GM12878 (cell line): Measurements from ENCODE around the gene EEF2. TPM values are rescaled to one million over a fixed set of nuclear protein-coding genes. Genes with fewer than 3 reads are reported as not detected.

Experiments
- ATAC-seq: fragments of 200-7000 bp; cut with Tn5 transposase; 3 replicates; pipeline ENCODE4 v1.9.1; 2020; ENCODE audit warnings: mild to moderate bottlenecking, moderate library complexity
- Bru-seq: library from RNA; stranded (reverse); fragments of 400-500 nt; gene quantifications from one replicate; lab custom pipeline; 2021; lab: Mats Ljungman, UMichigan
- BruChase-seq, 2 experiments: library from RNA; stranded (reverse); fragments of 400-500 nt; gene quantifications; one replicate each; lab custom pipeline; 2021; lab: Mats Ljungman, UMichigan
- BruUV-seq: library from RNA; stranded (reverse); fragments of 400-500 nt; replicated peaks from 2 replicates; lab custom pipeline; 2021; lab: Mats Ljungman, UMichigan
- CTCF ChIA-PET: fragments of 300-600 bp; sonication (Branson Sonifier 250); formaldehyde crosslinking; extraction: SDS; loops from one replicate; lab custom pipeline; 2021; ENCODE audit warnings: inconsistent platforms; lab: Yijun Ruan, JAX
- POLR2A ChIA-PET: fragments of 350-600 bp; formaldehyde crosslinking; extraction: SDS; loops from one replicate; lab custom pipeline; 2021; ENCODE audit warnings: inconsistent platforms; lab: Charles Lee
- RAD21 ChIA-PET: fragments of 300-600 bp; sonication (Branson Sonifier 250); formaldehyde crosslinking; loops from one replicate; lab custom pipeline; 2023; ENCODE audit warnings: antibody characterized with exemption; ENCODE audit not compliant: unreplicated experiment; lab: Charles Lee
- SMC1A ChIA-PET: fragments of 300-600 bp; sonication (Branson Sonifier 250); formaldehyde crosslinking; loops from one replicate; lab custom pipeline; 2023; ENCODE audit not compliant: unreplicated experiment, uncharacterized antibody; lab: Charles Lee
- DNase-seq: peaks from one replicate; pipeline ENCODE4 v3.0.0-alpha.2; 2011; ENCODE audit warnings: low read depth, low spot score
- FAIRE-seq: peaks from 3 replicates; lab custom pipeline; 2011; peaks lifted over from hg19 to GRCh38; lab: Jason Lieb, UNC
- H2AFZ ChIP-seq: 2 replicates; pipeline ENCODE4 v1.6.0; 2011; ENCODE audit warnings: low read depth, low read length, control low read depth; ENCODE audit not compliant: control insufficient read depth
- H3K27ac ChIP-seq: 2 replicates; pipeline ENCODE4 v1.5.1; 2011; ENCODE audit warnings: control low read depth; ENCODE audit not compliant: control insufficient read depth, insufficient read depth
- H3K27me3 ChIP-seq, 2 experiments: replicated peaks in 1 of 2; 2 replicates each; pipeline versions ENCODE4 v1.6.0 to v1.6.1; 2011; ENCODE audit warnings: low read length in 1 of 2; ENCODE audit not compliant: control insufficient read depth in 2 of 2, insufficient read depth in 2 of 2
- H3K36me3 ChIP-seq, 2 experiments: 2 replicates each; pipeline ENCODE4 v1.5.1; 2011; ENCODE audit warnings: low read length in 1 of 2; ENCODE audit not compliant: control insufficient read depth in 2 of 2, insufficient read depth in 2 of 2
- H3K4me1 ChIP-seq: 2 replicates; pipeline ENCODE4 v1.6.1; 2011; ENCODE audit warnings: mild to moderate bottlenecking, low read length, moderate library complexity, mixed read lengths; ENCODE audit not compliant: control insufficient read depth, insufficient read depth
- H3K4me2 ChIP-seq: 2 replicates; pipeline ENCODE4 v1.6.0; 2011; ENCODE audit warnings: control low read depth; ENCODE audit not compliant: control insufficient read depth, insufficient read depth
- H3K4me3 ChIP-seq: fragments of 200-600 bp; sonication (generic); 2 replicates; pipeline ENCODE4 v1.5.1; 2016
- H3K79me2 ChIP-seq: 2 replicates; pipeline ENCODE4 v1.6.0; 2011; ENCODE audit warnings: low read length; ENCODE audit not compliant: control insufficient read depth, insufficient read depth
- H3K9ac ChIP-seq: 2 replicates; pipeline ENCODE4 v1.8.0; 2011; ENCODE audit warnings: low read length, control low read depth, mixed read lengths; ENCODE audit not compliant: control insufficient read depth, insufficient read depth
- H3K9me3 ChIP-seq: replicated peaks from 3 replicates; pipeline ENCODE4 v1.5.1; 2011; ENCODE audit warnings: mild to moderate bottlenecking, low read length; ENCODE audit not compliant: control insufficient read depth, insufficient read depth
- H4K20me1 ChIP-seq: 2 replicates; pipeline ENCODE4 v1.6.0; 2011; ENCODE audit not compliant: control insufficient read depth, insufficient read depth
- BHLHE40 ChIP-seq, 2 experiments: fragments of 450-650 bp in 1 of 2; IDR thresholded peaks; 2 replicates each; pipeline ENCODE4 v1.6.1; 2011 to 2017; ENCODE audit warnings: low read depth in 2 of 2, borderline replicate concordance in 1 of 2, improper control_type of control experiment in 1 of 2, low read length in 1 of 2, mild to moderate bottlenecking in 1 of 2
- CREB1 ChIP-seq: IDR thresholded peaks from 2 replicates; pipeline ENCODE4 v1.6.1; 2012; ENCODE audit warnings: low read depth, mild to moderate bottlenecking, inconsistent platforms
- EGR1 ChIP-seq, 2 experiments: IDR thresholded peaks; 1 replicate in 1 of 2; 2 replicates in 1 of 2; pipeline ENCODE4 v1.6.1; 2011 to 2012; ENCODE audit warnings: low read depth in 2 of 2, low read length in 2 of 2, borderline replicate concordance in 1 of 2, mild to moderate bottlenecking in 1 of 2, moderate library complexity in 1 of 2
- MXI1 ChIP-seq: fragments of 150-350 bp; IDR thresholded peaks from 2 replicates; pipeline ENCODE4 v1.6.1; 2011; ENCODE audit warnings: low read depth, mild to moderate bottlenecking, inconsistent platforms, low read length, improper control_type of control experiment
- PAX8 ChIP-seq: fragments of 450-650 bp; IDR thresholded peaks from 2 replicates; pipeline ENCODE4 v1.6.1; 2017; ENCODE audit warnings: mild to moderate bottlenecking, moderate library complexity
- RBBP5 ChIP-seq: fragments of 200-600 bp; sonication (generic); conservative IDR thresholded peaks from 2 replicates; pipeline ENCODE4 v1.6.1; 2016
- SMARCA5 ChIP-seq: fragments of 450-650 bp; IDR thresholded peaks from 2 replicates; pipeline ENCODE4 v1.6.1; 2017; ENCODE audit warnings: mild to moderate bottlenecking
- STAT3 ChIP-seq: IDR thresholded peaks from 2 replicates; pipeline ENCODE4 v1.6.1; 2011; ENCODE audit warnings: low read depth, low read length, improper control_type of control experiment
- ZNF217 ChIP-seq: fragments of 450-650 bp; IDR thresholded peaks from 2 replicates; pipeline ENCODE4 v1.6.1; 2017; ENCODE audit warnings: antibody characterized with exemption, mild to moderate bottlenecking
- ZZZ3 ChIP-seq: IDR thresholded peaks from 2 replicates; pipeline ENCODE4 v1.6.1; 2011; ENCODE audit warnings: low read depth; ENCODE audit not compliant: control insufficient read depth, insufficient read length
- WGBS: methylation state at CpG from one replicate; pipeline ENCODE4 v1.1.6; 2016; ENCODE audit warnings: low lambda C conversion rate; ENCODE audit not compliant: insufficient replicate concordance, insufficient coverage; ENCODE audit errors: missing lambda C conversion rate; 5-methylcytosine and 5-hydroxymethylcytosine counted together
- in situ Hi-C: fragments of 300-500 bp; cut with MboI; formaldehyde crosslinking; loops from 9 replicates; pipeline ENCODE4 v1.14.3; 2018; ENCODE audit warnings: mixed read lengths
- intact Hi-C: fragments of 100-400 bp; cut with micrococcal nuclease; formaldehyde crosslinking; loops from one replicate; pipeline ENCODE4 v1.14.2; 2022; ENCODE audit not compliant: unreplicated experiment
- long read RNA-seq, 2 experiments: library from polyadenylated mRNA; unstranded; transcript quantifications; one replicate each; pipeline ENCODE4 v2.0.0, GENCODE V29; 2019 to 2020
- polyA minus RNA-seq, 3 experiments: library from RNA; depleted of rRNA, polyadenylated mRNA; stranded (reverse); fragments of >200 nt; gene quantifications; 2 replicates each; pipeline ENCODE4 v1.2.3, GENCODE V29; 2011
- polyA plus RNA-seq, 11 experiments: library from polyadenylated mRNA; depleted of rRNA in 4 of 11; unstranded in 6 of 11; stranded (reverse) in 5 of 11; fragments of >200 nt; fragmentation: Nextera tagmentation in 4 of 11; fragmentation: Illumina TruSeq in 1 of 11; extraction: Ambion mirVana in 4 of 11; extraction: Trizol in 1 of 11; gene quantifications; 1 replicate in 1 of 11; 2 replicates in 10 of 11; pipeline versions ENCODE4 v1.2.1 to v1.2.3, GENCODE V29; 2011 to 2016; ENCODE audit warnings: inconsistent platforms in 2 of 11, missing spikeins in 2 of 11, low read depth in 1 of 11
- total RNA-seq, 4 experiments: library from RNA; depleted of rRNA in 3 of 4; stranded (reverse); fragments of >200 nt in 3 of 4; fragmentation: Illumina TruSeq in 1 of 4; extraction: Trizol in 1 of 4; gene quantifications; 2 replicates each; pipeline versions ENCODE4 v1.2.1 to v1.2.3, GENCODE V29; 2013 to 2021
- TF ChIP-seq, protein P1 (sequence below): IDR thresholded peaks from 2 replicates; pipeline ENCODE4 v1.6.1; 2011; ENCODE audit warnings: mild to moderate bottlenecking, low read depth, low read length, moderate library complexity; ENCODE audit not compliant: insufficient replicate concordance
- TF ChIP-seq, protein P2 (sequence below): fragments of 150-350 bp; IDR thresholded peaks from 2 replicates; pipeline ENCODE4 v1.6.1; 2014; ENCODE audit warnings: mild to moderate bottlenecking, low read depth, low read length

Gene EEF2
- 428 and 477 TPM in 2 replicates for total RNA-seq (2013; cell fraction: nucleolus; rRNA removed)
- total RNA-seq (2014; rRNA removed) (2,013 and 2,296 TPM in 2 replicates), total RNA-seq (2014; rRNA removed; fragmentation: Illumina TruSeq; extraction: Trizol) (1,954 and 2,053 TPM in 2 replicates), total RNA-seq (2021) (3,487 and 3,491 TPM in 2 replicates), polyA plus RNA-seq (2011; rRNA removed) (1,026 and 1,259 TPM in 2 replicates), polyA plus RNA-seq (2014; fragmentation: Illumina TruSeq; extraction: Trizol) (1,630 and 2,440 TPM in 2 replicates), polyA plus RNA-seq (2014; fragmentation: Nextera tagmentation; extraction: Ambion mirVana) (100 to 1,000 TPM; 513 to 937 TPM), polyA plus RNA-seq (2014; rRNA removed) (1,584 and 1,859 TPM in 2 replicates), polyA plus RNA-seq (2016; fragmentation: Nextera tagmentation; extraction: Ambion mirVana) (100 to 1,000 TPM; 280 to 285 TPM), polyA minus RNA-seq (2011; rRNA and poly(A)+ RNA removed) (1,004 and 2,355 TPM in 2 replicates), Bru-seq, nascent RNA (percentile 98 among the genes with signal in this experiment), BruChase-seq, experiment 1, labeled RNA remaining after a 6-hour chase (percentile 100 among the genes with signal in this experiment), BruChase-seq, experiment 2, labeled RNA remaining after a 2-hour chase (percentile 99 among the genes with signal in this experiment)
- polyA plus RNA-seq (2011; ENCODE audit: low read depth): 2,021 TPM
- 1,261 and 1,791 TPM in 2 replicates for polyA plus RNA-seq (2011; cell fraction: cytosol; rRNA removed)
- 851 and 1,120 TPM in 2 replicates for polyA plus RNA-seq (2011; cell fraction: nucleus; rRNA removed)
- 2,531 and 6,101 TPM in 2 replicates for polyA plus RNA-seq (2012)
- 1,141 and 1,143 TPM in 2 replicates for polyA minus RNA-seq (2011; cell fraction: cytosol; rRNA and poly(A)+ RNA removed)
- polyA minus RNA-seq (2011; cell fraction: nucleus; rRNA and poly(A)+ RNA removed): 341 and 536 TPM in 2 replicates
- long read RNA-seq, experiment 1, transcript EEF2-201 (15 exons, 3,164 nt): major isoform, 392 of 452 reads
- long read RNA-seq, experiment 1, partial matches to known transcripts: 49 of 452 reads
- long read RNA-seq, experiment 1, other reads (novel, unspliced or antisense): 11 of 452 reads
- long read RNA-seq, experiment 2, transcript EEF2-201 (15 exons, 3,164 nt): major isoform, 21 of 48 reads
- long read RNA-seq, experiment 2, partial matches to known transcripts: 27 of 48 reads
- long read RNA-seq, experiment 2, other reads (novel, unspliced or antisense): 0 of 48 reads

DNA sequence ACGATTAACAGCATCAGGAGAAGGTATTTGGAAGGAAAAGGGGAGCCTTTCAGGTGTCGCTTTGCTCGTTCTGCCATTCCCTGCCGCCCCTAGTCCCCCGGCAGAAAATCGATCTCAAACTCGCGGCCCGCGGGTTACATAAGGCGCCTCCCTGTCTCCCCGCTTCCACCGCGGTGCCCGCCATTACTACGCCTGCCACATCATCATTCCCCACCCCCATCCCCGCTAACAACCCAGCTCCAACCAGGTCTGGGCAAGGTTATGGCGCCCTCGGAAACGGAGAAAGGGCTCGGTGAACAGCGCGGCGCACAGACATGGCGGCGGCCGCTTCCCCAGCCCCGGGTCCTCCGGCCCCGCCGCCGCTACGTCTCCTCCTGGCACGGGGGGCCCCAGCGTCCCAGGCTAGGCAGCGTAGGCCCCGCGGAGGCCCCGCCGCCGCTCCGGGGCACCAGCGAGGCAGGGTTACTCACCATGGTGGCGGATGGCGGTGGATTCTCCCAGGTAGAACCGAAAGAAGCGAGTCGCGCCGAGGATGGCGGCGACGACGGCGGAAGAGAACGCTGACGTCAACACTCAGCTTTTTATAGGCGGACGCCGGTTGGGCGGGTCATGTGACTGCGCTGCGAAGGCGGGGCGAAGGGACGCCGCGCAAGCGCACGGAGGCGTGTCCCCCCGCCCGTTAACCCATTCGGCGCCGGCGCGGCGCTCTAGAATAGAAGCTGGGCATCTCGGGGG, at the start of gene EEF2:
TSS of gene EEF2 (minus strand) at position 556 of the 735 bp plus-strand sequence. CDS start at position 473, 83 bp downstream.
- H3K9ac ChIP-seq: peak within 1 kb of the TSS; percentile 96
- ChIA-PET RAD21 (interaction anchor here (0.8 to 1.6 kb wide), 12 partner anchors 10 to 417 kb away, joined by 3 to 13 read pairs (median 4); partner anchors contain the start of genes CHAF1A, DAPK3 and PIAS4), POLR2A (interaction anchor here (0.6 to 1.8 kb wide), 14 partner anchors 10 to 1746 kb away, joined by 3 to 12 read pairs (median 4); partner anchors contain the start of genes CREB3L3, DAPK3 and PIAS4), CTCF (interaction anchor here (0.6 to 2.1 kb wide), 22 partner anchors 14 to 500 kb away, joined by 3 to 38 read pairs (median 5); partner anchors contain the start of genes CREB3L3, DAPK3 and MRPL54), SMC1A (interaction anchor here (0.7 to 1.8 kb wide), 17 partner anchors 12 to 247 kb away, joined by 3 to 9 read pairs (median 5); partner anchors contain the start of genes APBA3 and DAPK3)
- ATAC-seq: peak; percentile 32
- peaks cover 36 to 41% of the 10 kb centered on the region in 2 experiments for H3K36me3 ChIP-seq
- H3K27me3 ChIP-seq: no peaks in the 10 kb centered on the region
- H3K79me2 ChIP-seq: peaks cover 54% of the 10 kb centered on the region
- H3K27ac ChIP-seq: peak within 1 kb of the TSS; percentile 79
- H3K9me3 ChIP-seq: no peaks in the 10 kb centered on the region
- intact Hi-C loops (loop anchor here (1.0 to 5.0 kb wide), 5 partner anchors 82 to 417 kb away; partner anchors contain the start of genes CHAF1A, MAP2K2, SH3GL1 and ZBTB7A), in situ Hi-C loops (loop anchor here (5.0 kb wide), 1 partner anchor 197 kb away; the partner anchor contains the start of genes ANKRD24 and SIRT6)
- WGBS: under 1% methylated on average over 80 of the region's 80 CpGs
- H3K4me1 ChIP-seq: peaks cover 25% of the 10 kb centered on the region
- peak; percentile 23 for FAIRE-seq
- H4K20me1 ChIP-seq: peaks cover 36% of the 10 kb centered on the region
- H3K4me3 ChIP-seq: peak within 1 kb of the TSS; percentile 97
- DNase-seq: peak; percentile 48
- H3K4me2 ChIP-seq: peak within 1 kb of the TSS; percentile 99
- BruUV-seq: TSS peak; percentile 69
- peak within 1 kb of the TSS; percentile 76 for H2AFZ ChIP-seq
- TF ChIP-seq PAX8 (no peak), ZZZ3 (no peak), EGR1 (IDR thresholded peaks at IDR 0.05; ENCODE audit: borderline replicate concordance in 1 of 2, low read depth in 2 of 2, low read length in 2 of 2) (peak; percentile 44 to 58; a peak in 1 of 3 replicates), MXI1 (peak; percentile 83), SMARCA5 (peak; percentile 91; the same call in 1 of the 2 replicates), STAT3 (no peak), ZNF217 (peak; percentile 60; the same call in 1 of the 2 replicates), CREB1 (peak; percentile 92), BHLHE40 (IDR thresholded peaks at IDR 0.05; ENCODE audit: borderline replicate concordance in 1 of 2, low read depth in 2 of 2, low read length in 1 of 2) (peak; percentile 20 to 71; a peak in 2 of 4 replicates), RBBP5 (peak; percentile 99)
- TF ChIP-seq, protein P1, sequence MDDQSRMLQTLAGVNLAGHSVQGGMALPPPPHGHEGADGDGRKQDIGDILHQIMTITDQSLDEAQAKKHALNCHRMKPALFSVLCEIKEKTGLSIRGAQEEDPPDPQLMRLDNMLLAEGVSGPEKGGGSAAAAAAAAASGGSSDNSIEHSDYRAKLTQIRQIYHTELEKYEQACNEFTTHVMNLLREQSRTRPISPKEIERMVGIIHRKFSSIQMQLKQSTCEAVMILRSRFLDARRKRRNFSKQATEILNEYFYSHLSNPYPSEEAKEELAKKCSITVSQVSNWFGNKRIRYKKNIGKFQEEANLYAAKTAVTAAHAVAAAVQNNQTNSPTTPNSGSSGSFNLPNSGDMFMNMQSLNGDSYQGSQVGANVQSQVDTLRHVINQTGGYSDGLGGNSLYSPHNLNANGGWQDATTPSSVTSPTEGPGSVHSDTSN: peak; percentile 32
- TF ChIP-seq, protein P2, sequence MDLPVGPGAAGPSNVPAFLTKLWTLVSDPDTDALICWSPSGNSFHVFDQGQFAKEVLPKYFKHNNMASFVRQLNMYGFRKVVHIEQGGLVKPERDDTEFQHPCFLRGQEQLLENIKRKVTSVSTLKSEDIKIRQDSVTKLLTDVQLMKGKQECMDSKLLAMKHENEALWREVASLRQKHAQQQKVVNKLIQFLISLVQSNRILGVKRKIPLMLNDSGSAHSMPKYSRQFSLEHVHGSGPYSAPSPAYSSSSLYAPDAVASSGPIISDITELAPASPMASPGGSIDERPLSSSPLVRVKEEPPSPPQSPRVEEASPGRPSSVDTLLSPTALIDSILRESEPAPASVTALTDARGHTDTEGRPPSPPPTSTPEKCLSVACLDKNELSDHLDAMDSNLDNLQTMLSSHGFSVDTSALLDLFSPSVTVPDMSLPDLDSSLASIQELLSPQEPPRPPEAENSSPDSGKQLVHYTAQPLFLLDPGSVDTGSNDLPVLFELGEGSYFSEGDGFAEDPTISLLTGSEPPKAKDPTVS: 0 out of 2 replicates have a peak, but pooled peaks have one; percentile 33
